ENCODE data around the gene C1QB.
A peak's percentile ranks its signal among the peaks of the same experiment; 100 is the strongest.

C1QB gene
- total RNA-seq = 16.7 to 92.3 (median 22.1) reads per million in 17 experiments

- DNase-seq = peak; percentile 21 to 71 (median 48)
Observed at GRCh38 chr1:22652881-22653316, at the start of gene C1QB. C1QB (plus strand) TSS chr1:22653236; CDS start chr1:22659463, 6,227 bp downstream.

- peak in 3 of 4 experiments; percentile 21 to 53 (median 37) for DNase-seq
Observed at GRCh38 chr1:22606161-22606560, 46.9 kb upstream of the C1QB start.

- DNase-seq = peak in 3 of 4 experiments; percentile 12 to 57 (median 34)
Observed at GRCh38 chr1:22607154-22607553, 45.9 kb upstream of the C1QB start.

- peak in 3 of 4 experiments; percentile 28 to 56 (median 41) for DNase-seq
Observed at GRCh38 chr1:22608361-22608760, 44.7 kb upstream of the C1QB start.

GRCh38 chr1:22609291-22609690 lies 43.7 kb upstream of the C1QB start:
- DNase-seq = no peak

- peak; percentile 47 to 71 (median 56) for DNase-seq
Observed at GRCh38 chr1:22611530-22611947, 41.5 kb upstream of the C1QB start.

GRCh38 chr1:22612671-22613571 lies 40.1 kb upstream of the C1QB start:
- DNase-seq = no peak

GRCh38 chr1:22613572-22613918 lies 39.5 kb upstream of the C1QB start:
- DNase-seq = no peak

GRCh38 chr1:22613951-22614350 lies 39.1 kb upstream of the C1QB start:
- DNase-seq = no peak

- DNase-seq = peak; percentile 17 to 58 (median 45)
Observed at GRCh38 chr1:22615886-22616285, 37.1 kb upstream of the C1QB start.

GRCh38 chr1:22616571-22616970 lies 36.5 kb upstream of the C1QB start:
- no peak for DNase-seq

GRCh38 chr1:22618056-22618455 lies 35.0 kb upstream of the C1QB start:
- DNase-seq = no peak

GRCh38 chr1:22619252-22619651 lies 33.8 kb upstream of the C1QB start:
- DNase-seq = peak; percentile 16 to 49 (median 38)

- no peak for DNase-seq
Observed at GRCh38 chr1:22619798-22620197, 33.2 kb upstream of the C1QB start.

- DNase-seq = no peak
Observed at GRCh38 chr1:22621761-22622160, 31.3 kb upstream of the C1QB start.

GRCh38 chr1:22625262-22625925 lies 27.6 kb upstream of the C1QB start:
- peak in 1 of 4 experiments; percentile 33 for DNase-seq

GRCh38 chr1:22626237-22627157 lies 26.5 kb upstream of the C1QB start:
- DNase-seq = no peak

GRCh38 chr1:22627331-22627730 lies 25.7 kb upstream of the C1QB start:
- no peak for DNase-seq

GRCh38 chr1:22628698-22629444 lies 24.2 kb upstream of the C1QB start:
- DNase-seq = no peak

GRCh38 chr1:22629886-22630285 lies 23.1 kb upstream of the C1QB start:
- peak in 2 of 4 experiments; percentile 19 to 23 for DNase-seq

GRCh38 chr1:22633697-22634463 lies 19.2 kb upstream of the C1QB start:
- no peak for DNase-seq

Measured in suppressor macrophage (primary cell).